Endothelial cell of umbilical vein (primary cell): ENCODE data around the gene GFOD1.

Experiments
- CTCF ChIP-seq, 2 donors: IDR thresholded peaks; 1 replicate in 1 of 2; 2 replicates in 1 of 2; pipeline ENCODE4 v1.5.1; 2011; ENCODE audit warnings: low read length in 2 of 2, mild to moderate bottlenecking in 2 of 2, moderate library complexity in 2 of 2, control low read depth in 1 of 2, inconsistent platforms in 1 of 2, low read depth in 1 of 2; ENCODE audit not compliant: insufficient read depth in 1 of 2; ENCODE audit errors: extremely low read depth in 1 of 2
- EZH2 ChIP-seq: IDR thresholded peaks from 2 replicates; pipeline ENCODE4 v1.6.1; 2012; ENCODE audit warnings: borderline replicate concordance, low read depth, mild to moderate bottlenecking, moderate library complexity, low read length, inconsistent platforms; ENCODE audit not compliant: severe bottlenecking
- GATA2 ChIP-seq: IDR thresholded peaks from 2 replicates; pipeline ENCODE4 v1.7.0; 2011; ENCODE audit warnings: low read depth, mild to moderate bottlenecking, moderate library complexity, mixed read lengths, low read length; ENCODE audit not compliant: insufficient read length, insufficient read depth
- JUN ChIP-seq: IDR thresholded peaks from 2 replicates; pipeline ENCODE4 v1.6.1; 2011; ENCODE audit warnings: borderline replicate concordance, low read depth; ENCODE audit not compliant: insufficient read length, insufficient read depth
- MAX ChIP-seq: IDR thresholded peaks from 2 replicates; pipeline ENCODE4 v1.6.1; 2011; ENCODE audit not compliant: insufficient read depth, insufficient read length
- MYC ChIP-seq: IDR thresholded peaks from one replicate; pipeline ENCODE4 v1.6.1; 2011; ENCODE audit warnings: mild to moderate bottlenecking, low read depth, low read length
- POLR2A ChIP-seq: IDR thresholded peaks from 2 replicates; pipeline ENCODE4 v1.6.1; 2012; ENCODE audit warnings: low read depth, mild to moderate bottlenecking, control low read depth, low read length
- POLR2AphosphoS5 ChIP-seq: IDR thresholded peaks from 2 replicates; pipeline ENCODE4 v1.6.1; 2012; ENCODE audit warnings: low read depth, mild to moderate bottlenecking, control low read depth, low read length, moderate library complexity; ENCODE audit not compliant: insufficient read depth

DNA sequence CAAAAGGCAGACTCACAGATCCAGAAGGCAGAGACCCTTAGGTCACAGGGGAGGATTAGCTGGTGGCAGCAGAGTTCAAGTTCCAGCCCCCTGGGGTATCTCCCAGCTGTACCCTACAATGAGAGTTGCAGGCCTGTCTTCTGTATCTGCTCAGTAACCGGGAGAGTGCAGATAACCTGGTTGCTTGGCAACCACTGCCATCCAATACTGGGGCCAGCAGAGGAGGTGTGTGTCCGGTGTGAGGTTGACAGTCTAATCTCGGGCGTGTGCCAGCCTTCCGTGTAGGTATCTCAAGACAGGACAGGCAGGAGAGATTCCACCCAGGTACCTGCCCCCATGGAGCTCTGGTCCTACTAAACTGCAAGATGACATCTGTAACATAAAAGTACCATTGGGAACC is 102.4 kb downstream of the GFOD1 start:
- TF ChIP-seq MYC (no peak), CTCF (IDR thresholded peaks at IDR 0.05; ENCODE audit: extremely low read depth in 1 of 2, insufficient read depth in 1 of 2, low read depth in 1 of 2, low read length in 2 of 2) (no peak), EZH2 (no peak), GATA2 (no peak), POLR2A (no peak), POLR2AphosphoS5 (no peak), MAX (no peak), JUN (no peak)
